HepG2 (cell line): Measurements from ENCODE around the gene RNASE7. TPM values are rescaled to one million over a fixed set of nuclear protein-coding genes. Genes with fewer than 3 reads are reported as not detected.
A peak's percentile ranks its signal among the peaks of the same experiment; 100 is the strongest.

Experiments
- ATAC-seq: fragments of 200-7000 bp; cut with Tn5 transposase; 3 replicates; pipeline ENCODE4 v1.9.1; 2020; ENCODE audit warnings: mild to moderate bottlenecking, moderate library complexity
- BruUV-seq: library from RNA; stranded (reverse); fragments of 400-500 nt; replicated peaks from 2 replicates; lab custom pipeline; 2021; lab: Mats Ljungman, UMichigan
- CTCF ChIA-PET: fragments of 300-600 bp; formaldehyde crosslinking; extraction: SDS; loops from one replicate; lab custom pipeline; 2021; ENCODE audit warnings: low total read pairs, inconsistent platforms, low intra/inter-chr PET ratio; lab: Yijun Ruan, JAX
- POLR2A ChIA-PET: fragments of 350-600 bp; sonication (Branson Sonifier 250); formaldehyde crosslinking; loops from one replicate; lab custom pipeline; 2020; ENCODE audit warnings: antibody characterized with exemption, inconsistent platforms; lab: Yijun Ruan, JAX
- DNase-seq: peaks from one replicate; pipeline ENCODE4 v3.0.0-alpha.2; 2015; ENCODE audit warnings: low spot score
- FAIRE-seq: peaks from 3 replicates; lab custom pipeline; 2011; peaks lifted over from hg19 to GRCh38; lab: Jason Lieb, UNC
- H2AFZ ChIP-seq: one replicate; pipeline ENCODE4 v1.6.1; 2011; ENCODE audit warnings: low read length, inconsistent platforms
- H3K27ac ChIP-seq: fragments of 300-600 bp; 3 replicates; pipeline ENCODE4 v1.8.0; 2011; ENCODE audit warnings: mixed run types, mild to moderate bottlenecking, mixed read lengths, low read length, inconsistent platforms; ENCODE audit not compliant: insufficient read depth; ENCODE audit errors: extremely low read length
- H3K27me3 ChIP-seq, 2 experiments: fragments of 200-600 bp in 1 of 2; 2 replicates in 1 of 2; 3 replicates in 1 of 2; pipeline versions ENCODE4 v1.6.0 to v1.8.0; 2011; ENCODE audit warnings: low read length in 2 of 2, mild to moderate bottlenecking in 2 of 2, moderate library complexity in 2 of 2, inconsistent platforms in 1 of 2; ENCODE audit not compliant: insufficient read depth in 2 of 2, control insufficient read depth in 1 of 2
- H3K36me3 ChIP-seq, 2 experiments: fragments of 200-600 bp in 1 of 2; replicated peaks in 1 of 2; 2 replicates in 1 of 2; 3 replicates in 1 of 2; pipeline versions ENCODE4 v1.5.1 to v1.8.0; 2011; ENCODE audit warnings: low read length in 2 of 2, inconsistent platforms in 1 of 2; ENCODE audit not compliant: insufficient read depth in 2 of 2, control insufficient read depth in 1 of 2
- H3K4me1 ChIP-seq: 2 replicates; pipeline ENCODE4 v1.5.1; 2012; ENCODE audit warnings: low read length, inconsistent platforms; ENCODE audit not compliant: insufficient read depth
- H3K4me2 ChIP-seq: 2 replicates; pipeline ENCODE4 v1.6.0; 2011; ENCODE audit warnings: low read depth, low read length, inconsistent platforms
- H3K4me3 ChIP-seq, 3 experiments: fragments of 200-600 bp in 1 of 3; sonication (generic), shearing (Covaris generic) in 1 of 3; replicated peaks in 1 of 3; 2 replicates each; pipeline ENCODE4 v1.5.1; 2011 to 2016; ENCODE audit warnings: low read length in 3 of 3, inconsistent platforms in 2 of 3, low read depth in 2 of 3, mild to moderate bottlenecking in 2 of 3, control low read depth in 1 of 3, mixed read lengths in 1 of 3; ENCODE audit not compliant: insufficient read depth in 1 of 3
- H3K79me2 ChIP-seq: one replicate; pipeline ENCODE4 v1.6.1; 2011; ENCODE audit warnings: low read length, inconsistent platforms; ENCODE audit not compliant: insufficient read depth
- H3K9ac ChIP-seq: 2 replicates; pipeline ENCODE4 v1.6.0; 2011; ENCODE audit warnings: mild to moderate bottlenecking, low read depth, low read length, inconsistent platforms; ENCODE audit not compliant: insufficient read depth
- H3K9me3 ChIP-seq: 2 replicates; pipeline ENCODE4 v1.5.1; 2012; ENCODE audit warnings: mild to moderate bottlenecking, low read length
- H4K20me1 ChIP-seq: 2 replicates; pipeline ENCODE4 v1.6.0; 2011; ENCODE audit warnings: inconsistent platforms, mild to moderate bottlenecking, low read length, moderate library complexity; ENCODE audit not compliant: insufficient read depth
- CENPBD1 ChIP-seq: sonication (generic); formaldehyde crosslinking; IDR thresholded peaks from 2 replicates; pipeline ENCODE4 v1.8.0; 2022; ENCODE audit warnings: missing genetic modification reagents, low read depth, mild to moderate bottlenecking, borderline replicate concordance
- ETV6 ChIP-seq: sonication (generic); formaldehyde crosslinking; conservative IDR thresholded peaks from 2 replicates; pipeline ENCODE4 v1.4.0; 2020; ENCODE audit warnings: missing genetic modification reagents
- FOXA3 ChIP-seq: IDR thresholded peaks from 2 replicates; pipeline ENCODE4 v1.6.1; 2016; ENCODE audit warnings: missing genetic modification reagents, missing compliant biosample characterization
- HNRNPL ChIP-seq: fragments of 200-400 bp; formaldehyde crosslinking; IDR thresholded peaks from 2 replicates; pipeline ENCODE4 v1.6.1; 2017; ENCODE audit warnings: mild to moderate bottlenecking, low read depth, low read length
- IKZF5 ChIP-seq: IDR thresholded peaks from 2 replicates; pipeline ENCODE4 v1.6.1; 2018; ENCODE audit warnings: missing genetic modification reagents, mild to moderate bottlenecking, missing compliant biosample characterization
- MTERF4 ChIP-seq: sonication (generic); formaldehyde crosslinking; IDR thresholded peaks from 2 replicates; pipeline ENCODE4 v1.8.0; 2023; ENCODE audit warnings: mild to moderate bottlenecking, missing genetic modification reagents
- SALL2 ChIP-seq: sonication (generic); formaldehyde crosslinking; IDR thresholded peaks from 2 replicates; pipeline ENCODE4 v1.8.1; 2023; ENCODE audit warnings: mild to moderate bottlenecking, missing genetic modification reagents, inconsistent platforms
- ZBTB39 ChIP-seq: sonication (generic); formaldehyde crosslinking; IDR thresholded peaks from 2 replicates; pipeline ENCODE4 v1.5.0; 2020; ENCODE audit warnings: missing genetic modification reagents
- ZFP41 ChIP-seq: sonication (generic); formaldehyde crosslinking; IDR thresholded peaks from 2 replicates; pipeline ENCODE4 v1.4.0; 2020; ENCODE audit warnings: mild to moderate bottlenecking, missing genetic modification reagents, borderline replicate concordance
- ZFYVE20 ChIP-seq: sonication (generic); formaldehyde crosslinking; IDR thresholded peaks from 2 replicates; pipeline ENCODE4 v1.8.0; 2023; ENCODE audit warnings: low read depth, mild to moderate bottlenecking, moderate library complexity, missing genetic modification reagents, borderline replicate concordance
- ZNF468 ChIP-seq: sonication (generic); formaldehyde crosslinking; IDR thresholded peaks from 2 replicates; pipeline ENCODE4 v1.8.0; 2022; ENCODE audit warnings: mild to moderate bottlenecking, moderate library complexity, missing genetic modification reagents
- ZNF660 ChIP-seq: sonication (generic); formaldehyde crosslinking; IDR thresholded peaks from 2 replicates; pipeline ENCODE4 v1.5.1; 2020; ENCODE audit warnings: mild to moderate bottlenecking, low read depth, missing genetic modification reagents, borderline replicate concordance
- ZSCAN31 ChIP-seq: sonication (generic); formaldehyde crosslinking; IDR thresholded peaks from 2 replicates; pipeline ENCODE4 v1.5.0; 2020; ENCODE audit warnings: low read depth, mild to moderate bottlenecking, missing genetic modification reagents
- WGBS: methylation state at CpG from one replicate; pipeline ENCODE4 v1.1.6; 2017; ENCODE audit warnings: low lambda C conversion rate; 5-methylcytosine and 5-hydroxymethylcytosine counted together
- in situ Hi-C: cut with HindIII; loops from 2 replicates; pipeline ENCODE4 v1.10.0; 2017; ENCODE audit warnings: low pct_unique_long_range_greater_than_20kb; ENCODE audit not compliant: extremely low pct_ligation_motif_present
- intact Hi-C: fragments of 100-400 bp; cut with micrococcal nuclease; formaldehyde crosslinking; loops from one replicate; pipeline ENCODE4 v1.10.0; 2022; ENCODE audit not compliant: unreplicated experiment
- polyA plus RNA-seq, 8 experiments: library from polyadenylated mRNA; depleted of rRNA in 3 of 8; stranded (reverse) in 7 of 8; unstranded in 1 of 8; fragments of >200 nt; fragmentation: Illumina TruSeq in 4 of 8; extraction: Trizol in 4 of 8; gene quantifications; 2 replicates each; pipeline versions ENCODE4 v1.2.1 to v1.2.3, GENCODE V29; 2011 to 2016; ENCODE audit warnings: low read depth in 4 of 8, missing spikeins in 1 of 8, mixed read lengths in 1 of 8; ENCODE audit not compliant: insufficient read depth in 1 of 8
- total RNA-seq, 5 experiments: library from RNA; depleted of rRNA; stranded (reverse); fragments of >200 nt; fragmentation: Illumina TruSeq; extraction: Trizol; gene quantifications; 2 replicates each; pipeline ENCODE4 v1.2.3, GENCODE V29; 2016; ENCODE audit warnings: low read depth in 1 of 5

Gene RNASE7
- total and polyA plus RNA-seq, 2 of the 13 experiments (the other 11 are each of a cell fraction or from before 2014, with no cell fraction given), result 0.04 TPM; not detected in 1

GRCh38 chr14:21091821-21092272 lies 49.7 kb downstream of the RNASE7 start:
- intact Hi-C loops, result loop anchor here (1.0 kb wide), 3 partner anchors 12 to 78 kb away; no protein-coding TSS in a partner anchor
- no peak overlapping the region for H2AFZ ChIP-seq
- DNase-seq (no peak), FAIRE-seq (no peak), ATAC-seq (peak; percentile 2)
- peaks cover 35 to 47% of the 10 kb centered on the region in 2 experiments for H3K36me3 ChIP-seq
- in situ Hi-C loops, result no loop called here
- WGBS, result 96% methylated on average over 41 of the region's 42 CpGs
- H3K9ac ChIP-seq, result no peak overlapping the region
- peaks cover 19% of the 10 kb centered on the region for H3K79me2 ChIP-seq
- peaks cover 8% of the 10 kb centered on the region; the same call in 1 of the 2 replicates for H4K20me1 ChIP-seq
- H3K4me1 ChIP-seq, result peaks cover 32% of the 10 kb centered on the region
- ChIA-PET CTCF (interaction anchor here (0.8 to 12.2 kb wide), 11 partner anchors 14 to 118 kb away, joined by 3 to 320 read pairs (median 9); partner anchors contain the start of genes ARHGEF40 and METTL17), POLR2A (interaction anchor here (0.5 to 7.8 kb wide), 12 partner anchors 8 to 223 kb away, joined by 3 to 91 read pairs (median 4); partner anchors contain the start of gene ARHGEF40)
- H3K4me3 ChIP-seq, result no peak overlapping the region
- no peak overlapping the region for H3K4me2 ChIP-seq
- no TSS peak for BruUV-seq
- no peaks in the 10 kb centered on the region for H3K27me3 ChIP-seq
- H3K9me3 ChIP-seq, result no peaks in the 10 kb centered on the region
- peak overlapping the region; percentile 1 for H3K27ac ChIP-seq
- TF ChIP-seq ETV6 (CRISPR knock-in tag) (no peak), CENPBD1 (CRISPR knock-in tag) (no peak), ZSCAN31 (no peak), ZNF660 (CRISPR knock-in tag) (no peak), IKZF5 (CRISPR knock-in tag) (no peak), HNRNPL (no peak), FOXA3 (CRISPR knock-in tag) (no peak), ZNF468 (CRISPR knock-in tag) (no peak), ZBTB39 (CRISPR knock-in tag) (no peak), ZFYVE20 (CRISPR knock-in tag) (no peak), MTERF4 (CRISPR knock-in tag) (no peak), SALL2 (CRISPR knock-in tag) (no peak), ZFP41 (no peak)
